ENCODE data around the gene EIF2B5.
"Not testable (repeated sequence)": the region's sequence is repeated elsewhere in the genome, so short reads cannot be mapped to it uniquely, and the experiment has no call there.

The EIF2B5 gene

GRCh38 chr3:184145111-184145524 is 10.0 kb downstream of the EIF2B5 start:
- H3K9me3 ChIP-seq (ENCODE audit: insufficient read depth, low read length) = no peaks in the 10 kb centered on the region
- DNase-seq (ENCODE audit: low read depth, low spot score) = no peak
- H3K4me3 ChIP-seq (ENCODE audit: insufficient read length, low read depth) = no peak overlapping the region
- H3K4me1 ChIP-seq (ENCODE audit: insufficient read depth, insufficient read length) = no peaks in the 10 kb centered on the region
- H3K36me3 ChIP-seq (ENCODE audit: insufficient read depth, insufficient read length, low read length) = peaks cover 72% of the 10 kb centered on the region
- no peaks in the 10 kb centered on the region for H3K27me3 ChIP-seq (ENCODE audit: insufficient read depth, insufficient read length)
- peak overlapping the region; percentile 46 for H3K9ac ChIP-seq (ENCODE audit: insufficient read length, low read depth)
- no peak for TF ChIP-seq YY1 (IDR thresholded peaks at IDR 0.05; ENCODE audit: insufficient read depth, insufficient read length)
- no peak for TF ChIP-seq SUZ12 (IDR thresholded peaks at IDR 0.05; ENCODE audit: extremely low read depth, insufficient read depth, insufficient read length)
- no peak for TF ChIP-seq ZNF274 (IDR thresholded peaks at IDR 0.05; ENCODE audit: low read depth, low read length)

- H3K36me3 ChIP-seq (ENCODE audit: insufficient read depth, insufficient read length, low read length) = peaks cover 65% of the 10 kb centered on the region
These were observed 10.7 kb downstream of the EIF2B5 start for GRCh38 chr3:184145751-184146270.

GRCh38 chr3:184148076-184148475 is 12.9 kb downstream of the EIF2B5 start:
- DNase-seq (ENCODE audit: low read depth, low spot score) = no peak
- H3K9ac ChIP-seq (ENCODE audit: insufficient read length, low read depth) = no peak overlapping the region
- no peak for TF ChIP-seq YY1 (IDR thresholded peaks at IDR 0.05; ENCODE audit: insufficient read depth, insufficient read length)

More at GRCh38 chr3:184145751-184146270, 10.7 kb downstream of the EIF2B5 start:
- H3K4me3 ChIP-seq (ENCODE audit: insufficient read length, low read depth) = no peak overlapping the region
- no peak for TF ChIP-seq SUZ12 (IDR thresholded peaks at IDR 0.05; ENCODE audit: extremely low read depth, insufficient read depth, insufficient read length)
- no peak for TF ChIP-seq ZNF274 (IDR thresholded peaks at IDR 0.05; ENCODE audit: low read depth, low read length)
- TF ChIP-seq YY1 (IDR thresholded peaks at IDR 0.05; ENCODE audit: insufficient read depth, insufficient read length) = no peak
- no peak for DNase-seq (ENCODE audit: low read depth, low spot score)
- H3K9ac ChIP-seq (ENCODE audit: insufficient read length, low read depth) = no peak overlapping the region
- no peaks in the 10 kb centered on the region for H3K4me1 ChIP-seq (ENCODE audit: insufficient read depth, insufficient read length)
- H3K27me3 ChIP-seq (ENCODE audit: insufficient read depth, insufficient read length) = no peaks in the 10 kb centered on the region
- H3K9me3 ChIP-seq (ENCODE audit: insufficient read depth, low read length) = no peaks in the 10 kb centered on the region

GRCh38 chr3:184149123-184149522 is 14.0 kb downstream of the EIF2B5 start:
- peaks cover 36% of the 10 kb centered on the region for H3K36me3 ChIP-seq (ENCODE audit: insufficient read depth, insufficient read length, low read length)
- TF ChIP-seq SUZ12 (IDR thresholded peaks at IDR 0.05; ENCODE audit: extremely low read depth, insufficient read depth, insufficient read length) (no peak), ZNF274 (IDR thresholded peaks at IDR 0.05; ENCODE audit: low read depth, low read length) (no peak), YY1 (IDR thresholded peaks at IDR 0.05; ENCODE audit: insufficient read depth, insufficient read length) (no peak)
- DNase-seq (ENCODE audit: low read depth, low spot score) = no peak
- no peaks in the 10 kb centered on the region for H3K27me3 ChIP-seq (ENCODE audit: insufficient read depth, insufficient read length)
- H3K9ac ChIP-seq (ENCODE audit: insufficient read length, low read depth) = no peak overlapping the region
- H3K4me3 ChIP-seq (ENCODE audit: insufficient read length, low read depth) = no peak overlapping the region
- H3K9me3 ChIP-seq (ENCODE audit: insufficient read depth, low read length) = no peaks in the 10 kb centered on the region
- H3K4me1 ChIP-seq (ENCODE audit: insufficient read depth, insufficient read length) = no peaks in the 10 kb centered on the region

More at GRCh38 chr3:184148076-184148475, 12.9 kb downstream of the EIF2B5 start:
- no peak overlapping the region for H3K4me3 ChIP-seq (ENCODE audit: insufficient read length, low read depth)
- H3K36me3 ChIP-seq (ENCODE audit: insufficient read depth, insufficient read length, low read length) = peaks cover 46% of the 10 kb centered on the region
- H3K9me3 ChIP-seq (ENCODE audit: insufficient read depth, low read length) = no peaks in the 10 kb centered on the region
- H3K4me1 ChIP-seq (ENCODE audit: insufficient read depth, insufficient read length) = no peaks in the 10 kb centered on the region
- no peaks in the 10 kb centered on the region for H3K27me3 ChIP-seq (ENCODE audit: insufficient read depth, insufficient read length)

- not testable (repeated sequence) for H3K9ac ChIP-seq (ENCODE audit: insufficient read length, low read depth); H3K4me1 ChIP-seq (ENCODE audit: insufficient read depth, insufficient read length); H3K4me3 ChIP-seq (ENCODE audit: insufficient read length, low read depth); DNase-seq (ENCODE audit: low read depth, low spot score); H3K27me3 ChIP-seq (ENCODE audit: insufficient read depth, insufficient read length); H3K9me3 ChIP-seq (ENCODE audit: insufficient read depth, low read length)
- peaks cover 29% of the 10 kb centered on the region for H3K36me3 ChIP-seq (ENCODE audit: insufficient read depth, insufficient read length, low read length)
These were observed 14.6 kb downstream of the EIF2B5 start for GRCh38 chr3:184149770-184150169.

- Histone ChIP-seq H3K9ac (ENCODE audit: insufficient read length, low read depth) (peak within 1 kb of the TSS; percentile 97), H3K27me3 (ENCODE audit: insufficient read depth, insufficient read length) (no peaks in the 10 kb centered on the region), H3K4me1 (ENCODE audit: insufficient read depth, insufficient read length) (peaks cover 4% of the 10 kb centered on the region), H3K4me3 (ENCODE audit: insufficient read length, low read depth) (peak within 1 kb of the TSS; percentile 95), H3K9me3 (ENCODE audit: insufficient read depth, low read length) (no peaks in the 10 kb centered on the region), H3K36me3 (ENCODE audit: insufficient read depth, insufficient read length, low read length) (peaks cover 15% of the 10 kb centered on the region)
- DNase-seq (ENCODE audit: low read depth, low spot score) = no peak
- TF ChIP-seq YY1 (IDR thresholded peaks at IDR 0.05; ENCODE audit: insufficient read depth, insufficient read length) = no peak
- TF ChIP-seq ZNF274 (IDR thresholded peaks at IDR 0.05; ENCODE audit: low read depth, low read length) = no peak
- no peak for TF ChIP-seq SUZ12 (IDR thresholded peaks at IDR 0.05; ENCODE audit: extremely low read depth, insufficient read depth, insufficient read length)
These were observed 19.9 kb downstream of the EIF2B5 start, which contains the start of gene DVL3 for GRCh38 chr3:184154885-184155643. TSS of gene DVL3 (plus strand) at chr3:184155377. CDS start at chr3:184155636, 259 bp downstream.

- Histone ChIP-seq H3K9me3 (ENCODE audit: insufficient read depth, low read length) (no peaks in the 10 kb centered on the region), H3K4me1 (ENCODE audit: insufficient read depth, insufficient read length) (peaks cover 7% of the 10 kb centered on the region), H3K27me3 (ENCODE audit: insufficient read depth, insufficient read length) (no peaks in the 10 kb centered on the region), H3K36me3 (ENCODE audit: insufficient read depth, insufficient read length, low read length) (peaks cover 23% of the 10 kb centered on the region), H3K9ac (ENCODE audit: insufficient read length, low read depth) (peak overlapping the region; percentile 97), H3K4me3 (ENCODE audit: insufficient read length, low read depth) (peak overlapping the region; percentile 95)
- no peak for TF ChIP-seq ZNF274 (IDR thresholded peaks at IDR 0.05; ENCODE audit: low read depth, low read length)
- TF ChIP-seq YY1 (IDR thresholded peaks at IDR 0.05; ENCODE audit: insufficient read depth, insufficient read length) = no peak
- no peak for TF ChIP-seq SUZ12 (IDR thresholded peaks at IDR 0.05; ENCODE audit: extremely low read depth, insufficient read depth, insufficient read length)
- no peak for DNase-seq (ENCODE audit: low read depth, low spot score)
These were observed 20.7 kb downstream of the EIF2B5 start for GRCh38 chr3:184155644-184156521.

All from NT2/D1 (cell line).